Measurements from ENCODE around the gene CBY1. TPM values are rescaled to one million over a fixed set of nuclear protein-coding genes. Genes with fewer than 3 reads are reported as not detected.
A peak's percentile ranks its signal among the peaks of the same experiment; 100 is the strongest.

CBY1 gene
- total and polyA plus RNA-seq, 9 of the 15 experiments (the other 6 are each of a cell fraction or from before 2014, with no cell fraction given) = 5.7 to 19.7 (median 10.8) TPM

DNA sequence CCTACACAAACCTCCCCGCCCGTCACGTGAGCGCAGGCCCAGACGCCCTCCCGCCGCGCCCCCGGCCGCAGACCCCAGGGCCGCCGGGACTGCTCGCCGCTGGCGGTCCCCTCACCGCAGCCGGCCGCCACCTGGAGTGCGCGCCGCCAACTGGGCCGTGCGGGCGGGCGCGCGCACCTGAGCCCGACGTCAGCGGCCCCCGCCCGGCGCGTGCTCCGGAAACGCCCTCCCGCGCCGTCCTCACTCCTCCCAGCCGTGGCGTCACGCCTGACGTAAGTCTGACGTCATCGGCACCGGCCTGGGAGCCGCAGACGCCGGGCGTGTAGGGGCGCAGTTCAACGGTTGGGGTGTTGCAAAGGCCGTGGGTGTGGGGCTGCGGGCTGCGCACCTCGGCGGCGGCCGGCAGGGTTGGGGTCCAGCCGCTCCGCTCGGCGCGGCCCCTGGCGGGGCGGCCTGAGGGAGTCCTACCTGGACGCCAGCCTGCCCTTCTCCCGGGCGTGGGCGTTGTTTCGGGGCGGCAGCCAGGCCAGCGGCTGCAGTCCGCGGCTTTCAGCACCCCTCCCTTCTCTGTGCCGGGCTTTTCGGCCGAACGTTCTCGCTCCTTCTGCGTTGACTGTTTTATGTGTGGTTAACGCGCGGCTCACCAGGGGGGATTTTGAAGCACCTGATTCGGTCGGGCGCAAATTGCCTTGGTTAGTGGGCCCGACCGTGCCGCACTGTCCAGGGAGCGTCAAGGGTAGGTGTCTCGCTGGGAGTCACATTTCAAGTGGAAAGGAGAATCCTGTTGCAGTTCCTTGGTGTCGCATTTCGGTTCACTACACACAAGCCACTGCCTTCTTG lies 44.6 kb downstream of the CBY1 start, which contains the start of gene JOSD1 (continued):
- TF ChIP-seq GABPB1 (CRISPR knock-in tag; IDR thresholded peaks at IDR 0.05) = peak; percentile 90
- TF ChIP-seq, protein P1, sequence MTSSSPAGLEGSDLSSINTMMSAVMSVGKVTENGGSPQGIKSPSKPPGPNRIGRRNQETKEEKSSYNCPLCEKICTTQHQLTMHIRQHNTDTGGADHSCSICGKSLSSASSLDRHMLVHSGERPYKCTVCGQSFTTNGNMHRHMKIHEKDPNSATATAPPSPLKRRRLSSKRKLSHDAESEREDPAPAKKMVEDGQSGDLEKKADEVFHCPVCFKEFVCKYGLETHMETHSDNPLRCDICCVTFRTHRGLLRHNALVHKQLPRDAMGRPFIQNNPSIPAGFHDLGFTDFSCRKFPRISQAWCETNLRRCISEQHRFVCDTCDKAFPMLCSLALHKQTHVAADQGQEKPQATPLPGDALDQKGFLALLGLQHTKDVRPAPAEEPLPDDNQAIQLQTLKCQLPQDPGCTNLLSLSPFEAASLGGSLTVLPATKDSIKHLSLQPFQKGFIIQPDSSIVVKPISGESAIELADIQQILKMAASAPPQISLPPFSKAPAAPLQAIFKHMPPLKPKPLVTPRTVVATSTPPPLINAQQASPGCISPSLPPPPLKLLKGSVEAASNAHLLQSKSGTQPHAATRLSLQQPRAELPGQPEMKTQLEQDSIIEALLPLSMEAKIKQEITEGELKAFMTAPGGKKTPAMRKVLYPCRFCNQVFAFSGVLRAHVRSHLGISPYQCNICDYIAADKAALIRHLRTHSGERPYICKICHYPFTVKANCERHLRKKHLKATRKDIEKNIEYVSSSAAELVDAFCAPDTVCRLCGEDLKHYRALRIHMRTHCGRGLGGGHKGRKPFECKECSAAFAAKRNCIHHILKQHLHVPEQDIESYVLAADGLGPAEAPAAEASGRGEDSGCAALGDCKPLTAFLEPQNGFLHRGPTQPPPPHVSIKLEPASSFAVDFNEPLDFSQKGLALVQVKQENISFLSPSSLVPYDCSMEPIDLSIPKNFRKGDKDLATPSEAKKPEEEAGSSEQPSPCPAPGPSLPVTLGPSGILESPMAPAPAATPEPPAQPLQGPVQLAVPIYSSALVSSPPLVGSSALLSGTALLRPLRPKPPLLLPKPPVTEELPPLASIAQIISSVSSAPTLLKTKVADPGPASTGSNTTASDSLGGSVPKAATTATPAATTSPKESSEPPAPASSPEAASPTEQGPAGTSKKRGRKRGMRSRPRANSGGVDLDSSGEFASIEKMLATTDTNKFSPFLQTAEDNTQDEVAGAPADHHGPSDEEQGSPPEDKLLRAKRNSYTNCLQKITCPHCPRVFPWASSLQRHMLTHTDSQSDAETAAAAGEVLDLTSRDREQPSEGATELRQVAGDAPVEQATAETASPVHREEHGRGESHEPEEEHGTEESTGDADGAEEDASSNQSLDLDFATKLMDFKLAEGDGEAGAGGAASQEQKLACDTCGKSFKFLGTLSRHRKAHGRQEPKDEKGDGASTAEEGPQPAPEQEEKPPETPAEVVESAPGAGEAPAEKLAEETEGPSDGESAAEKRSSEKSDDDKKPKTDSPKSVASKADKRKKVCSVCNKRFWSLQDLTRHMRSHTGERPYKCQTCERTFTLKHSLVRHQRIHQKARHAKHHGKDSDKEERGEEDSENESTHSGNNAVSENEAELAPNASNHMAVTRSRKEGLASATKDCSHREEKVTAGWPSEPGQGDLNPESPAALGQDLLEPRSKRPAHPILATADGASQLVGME (CRISPR knock-in tag; IDR thresholded peaks at IDR 0.05) = no peak
- TF ChIP-seq RBM39 (optimal IDR thresholded peaks at IDR 0.05; ENCODE audit: low read depth, low read length) = no peak
- no peak for TF ChIP-seq ZNF699 (CRISPR knock-in tag; IDR thresholded peaks at IDR 0.05; ENCODE audit: insufficient replicate concordance)
- 0 out of 2 replicates have a peak, but pooled peaks have one; percentile 26 for TF ChIP-seq DPF2 (IDR thresholded peaks at IDR 0.05)
- TF ChIP-seq ZZZ3 (IDR thresholded peaks at IDR 0.05) = no peak
- no peak for TF ChIP-seq ZNF830 (CRISPR knock-in tag; IDR thresholded peaks at IDR 0.05)
- TF ChIP-seq ILF3 (IDR thresholded peaks at IDR 0.05; ENCODE audit: borderline replicate concordance) = 0 out of 2 replicates have a peak, but pooled peaks have one; percentile 8
- TF ChIP-seq ZNF184 (CRISPR knock-in tag; IDR thresholded peaks at IDR 0.05) = no peak
- no peak for TF ChIP-seq SAP30 (IDR thresholded peaks at IDR 0.05; ENCODE audit: borderline replicate concordance, insufficient read depth, low read depth, low read length, poor library complexity, severe bottlenecking)
- TF ChIP-seq HDAC3 (IDR thresholded peaks at IDR 0.05; ENCODE audit: borderline replicate concordance, partially characterized antibody) = no peak
- TF ChIP-seq, protein P2, sequence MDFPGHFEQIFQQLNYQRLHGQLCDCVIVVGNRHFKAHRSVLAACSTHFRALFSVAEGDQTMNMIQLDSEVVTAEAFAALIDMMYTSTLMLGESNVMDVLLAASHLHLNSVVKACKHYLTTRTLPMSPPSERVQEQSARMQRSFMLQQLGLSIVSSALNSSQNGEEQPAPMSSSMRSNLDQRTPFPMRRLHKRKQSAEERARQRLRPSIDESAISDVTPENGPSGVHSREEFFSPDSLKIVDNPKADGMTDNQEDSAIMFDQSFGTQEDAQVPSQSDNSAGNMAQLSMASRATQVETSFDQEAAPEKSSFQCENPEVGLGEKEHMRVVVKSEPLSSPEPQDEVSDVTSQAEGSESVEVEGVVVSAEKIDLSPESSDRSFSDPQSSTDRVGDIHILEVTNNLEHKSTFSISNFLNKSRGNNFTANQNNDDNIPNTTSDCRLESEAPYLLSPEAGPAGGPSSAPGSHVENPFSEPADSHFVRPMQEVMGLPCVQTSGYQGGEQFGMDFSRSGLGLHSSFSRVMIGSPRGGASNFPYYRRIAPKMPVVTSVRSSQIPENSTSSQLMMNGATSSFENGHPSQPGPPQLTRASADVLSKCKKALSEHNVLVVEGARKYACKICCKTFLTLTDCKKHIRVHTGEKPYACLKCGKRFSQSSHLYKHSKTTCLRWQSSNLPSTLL (IDR thresholded peaks at IDR 0.05) = no peak
- no peak for TF ChIP-seq HNRNPLL (IDR thresholded peaks at IDR 0.05; ENCODE audit: low read depth, low read length, poor library complexity, severe bottlenecking)
- TF ChIP-seq, protein P3, sequence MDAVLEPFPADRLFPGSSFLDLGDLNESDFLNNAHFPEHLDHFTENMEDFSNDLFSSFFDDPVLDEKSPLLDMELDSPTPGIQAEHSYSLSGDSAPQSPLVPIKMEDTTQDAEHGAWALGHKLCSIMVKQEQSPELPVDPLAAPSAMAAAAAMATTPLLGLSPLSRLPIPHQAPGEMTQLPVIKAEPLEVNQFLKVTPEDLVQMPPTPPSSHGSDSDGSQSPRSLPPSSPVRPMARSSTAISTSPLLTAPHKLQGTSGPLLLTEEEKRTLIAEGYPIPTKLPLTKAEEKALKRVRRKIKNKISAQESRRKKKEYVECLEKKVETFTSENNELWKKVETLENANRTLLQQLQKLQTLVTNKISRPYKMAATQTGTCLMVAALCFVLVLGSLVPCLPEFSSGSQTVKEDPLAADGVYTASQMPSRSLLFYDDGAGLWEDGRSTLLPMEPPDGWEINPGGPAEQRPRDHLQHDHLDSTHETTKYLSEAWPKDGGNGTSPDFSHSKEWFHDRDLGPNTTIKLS (IDR thresholded peaks at IDR 0.05; ENCODE audit: borderline replicate concordance, low read depth) = peak; percentile 64; the same call in 1 of the 2 replicates
- no peak for TF ChIP-seq XRCC4 (IDR thresholded peaks at IDR 0.05; ENCODE audit: extremely low read depth, insufficient read depth, insufficient read length)
- TF ChIP-seq MCM5 (IDR thresholded peaks at IDR 0.05; ENCODE audit: low read depth) = no peak
- TF ChIP-seq BHLHE40 (IDR thresholded peaks at IDR 0.05; ENCODE audit: low read length) = peak; percentile 82
- no peak for TF ChIP-seq SAFB (IDR thresholded peaks at IDR 0.05; ENCODE audit: borderline replicate concordance, low read depth, low read length)
- 0 out of 2 replicates have a peak, but pooled peaks have one; percentile 19 for TF ChIP-seq LCOR (CRISPR knock-in tag; IDR thresholded peaks at IDR 0.05)
